Activated CD4-positive, alpha-beta T cell treated with anti-CD3 and anti-CD28 coated beads, Interleukin-2, amount 50 U/mL, for 4 hours (primary cell): ENCODE data around the gene SKAP2.

Experiments
- DNase-seq, 2 experiments: peaks; one replicate each; pipeline ENCODE4 v3.0.0-alpha.2; 2020

The SKAP2 gene

DNA sequence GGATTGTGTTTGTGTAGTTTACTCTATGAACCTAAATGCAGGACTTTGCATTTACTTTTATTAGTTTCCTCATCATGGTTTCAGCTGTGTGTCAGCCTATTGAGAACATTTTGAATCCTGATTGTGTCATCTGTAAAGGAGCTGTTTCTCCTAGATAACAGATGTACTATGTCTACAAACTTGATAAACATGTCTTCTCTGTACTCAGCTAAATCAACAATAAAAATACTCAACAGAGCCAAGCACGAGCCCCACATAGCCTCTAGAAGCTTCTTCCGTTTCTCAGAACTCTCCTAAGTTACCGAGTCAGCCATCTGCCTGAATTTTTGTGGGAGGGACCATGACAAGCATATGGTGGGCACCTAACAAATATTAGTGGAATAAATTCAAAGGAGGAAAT, 234.7 kb downstream of the SKAP2 start:
- no peak for DNase-seq

DNA sequence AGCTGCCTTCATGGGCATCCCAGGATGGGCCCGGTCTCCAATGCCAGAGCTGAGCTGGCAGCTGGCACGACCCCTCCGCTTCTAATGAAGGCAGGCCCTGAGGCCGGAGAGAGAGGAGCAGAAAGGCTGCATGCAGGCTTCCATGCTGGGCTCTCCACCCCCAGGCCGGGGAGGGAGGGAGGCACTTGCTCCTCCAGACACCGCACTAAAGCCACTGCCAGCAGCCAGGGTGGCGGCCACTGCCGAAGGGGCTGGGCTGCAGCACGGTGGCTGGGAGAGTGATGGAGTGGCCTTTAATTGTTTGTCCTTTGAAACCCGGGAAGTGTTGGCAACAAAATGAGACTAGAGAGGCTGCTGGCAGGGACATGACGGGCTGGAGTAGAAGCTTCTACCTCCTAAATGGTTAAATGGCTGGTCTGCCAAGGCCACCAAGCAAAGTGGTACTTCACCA, 236.5 kb downstream of the SKAP2 start:
- DNase-seq: no peak

DNA sequence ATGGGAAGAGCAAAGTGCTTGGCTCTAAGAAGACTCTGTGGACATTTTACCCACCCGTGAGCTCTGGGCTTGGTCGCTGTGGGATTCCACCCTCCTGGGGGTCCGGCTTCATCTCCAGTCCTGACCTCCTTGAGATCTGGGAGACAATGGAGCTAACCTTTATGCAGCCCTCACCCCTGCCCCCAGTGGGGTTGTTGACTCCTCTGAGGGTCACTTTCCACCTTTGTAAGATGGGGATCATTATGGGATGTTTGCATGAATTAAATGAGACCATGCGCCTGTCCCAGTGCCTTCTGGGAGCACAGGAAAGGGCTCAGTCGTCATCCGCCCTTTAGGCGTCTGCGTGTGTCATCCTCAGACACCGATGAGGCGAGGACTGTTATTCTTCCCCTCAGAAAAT, 237.2 kb downstream of the SKAP2 start:
- no peak for DNase-seq

DNA sequence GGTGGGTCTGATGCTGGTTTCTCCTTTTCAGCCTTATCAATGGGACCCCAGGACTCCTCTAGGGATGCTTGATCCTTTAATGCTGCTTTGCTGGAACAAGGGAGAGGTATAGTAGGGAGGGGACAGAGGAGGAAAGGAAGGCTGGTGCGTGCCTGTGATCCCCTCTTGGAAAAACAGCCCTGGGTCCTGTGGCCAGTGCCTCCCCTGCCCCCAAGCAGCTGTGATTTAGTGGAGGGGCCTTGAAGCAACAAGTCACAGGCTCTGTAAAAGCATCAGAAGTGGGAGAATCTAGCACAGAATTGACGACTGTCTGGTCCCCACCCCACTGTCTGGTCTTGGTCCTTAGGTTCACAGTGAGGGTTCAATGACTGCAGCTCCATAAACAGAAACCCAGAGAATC, 237.7 kb downstream of the SKAP2 start:
- no peak for DNase-seq

DNA sequence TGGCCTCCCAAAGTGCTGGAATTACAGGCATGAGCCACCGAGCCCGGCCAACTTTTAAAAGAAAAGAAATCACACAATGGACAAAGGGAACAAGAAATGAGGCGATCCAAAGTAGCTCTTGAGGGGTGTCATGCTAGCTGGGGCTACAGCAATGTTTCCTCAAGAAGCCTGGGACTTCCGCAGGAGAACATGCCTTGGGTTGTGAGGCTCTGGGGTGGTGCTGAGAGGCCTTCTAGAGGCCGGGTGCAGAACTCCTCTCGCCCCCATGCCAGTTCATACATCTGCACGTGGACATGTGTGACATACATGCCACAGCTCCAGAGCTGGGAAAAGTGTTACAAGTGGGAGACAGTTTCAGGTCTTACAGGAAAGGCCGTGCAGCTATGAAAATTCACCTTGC, 238.2 kb downstream of the SKAP2 start:
- DNase-seq: no peak

DNA sequence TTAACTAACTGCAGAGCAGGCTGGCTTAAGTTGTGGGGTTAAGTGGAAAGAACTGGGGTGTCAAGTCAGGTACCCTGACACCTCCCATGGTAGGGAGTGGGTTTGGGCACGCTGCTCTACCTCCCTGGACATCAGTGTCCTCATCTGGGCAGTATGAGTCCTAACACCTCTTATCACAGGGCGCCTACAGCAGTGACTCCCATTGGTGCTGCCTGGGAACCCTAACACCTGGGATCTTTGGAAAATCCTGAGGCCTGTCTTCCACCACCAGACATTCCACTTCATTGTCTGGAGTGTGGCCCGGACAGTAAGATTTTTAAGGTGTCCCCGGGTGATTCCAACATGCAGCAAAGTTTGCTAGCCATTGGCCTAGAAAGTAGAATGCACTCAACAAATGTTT, 239.1 kb downstream of the SKAP2 start:
- no peak for DNase-seq

DNA sequence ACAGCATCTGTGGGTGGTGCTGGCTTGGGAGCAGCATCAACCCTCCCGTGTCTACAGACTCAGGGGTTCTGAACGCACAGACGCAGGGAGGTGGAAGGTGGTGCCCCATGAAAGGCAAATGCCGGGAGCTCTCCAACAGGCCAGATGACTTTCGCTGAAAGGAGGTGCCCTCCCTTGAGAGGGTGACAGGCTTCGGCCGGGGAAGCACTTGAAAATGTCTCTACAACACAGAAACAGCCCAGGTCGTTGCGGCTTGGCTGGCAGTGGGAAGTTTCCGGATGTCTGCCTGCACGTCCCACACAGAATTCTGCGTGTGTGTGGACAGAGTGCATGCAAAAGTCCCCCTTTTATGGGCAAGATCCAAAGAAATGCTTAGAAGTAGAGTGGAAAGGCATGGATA, 239.6 kb downstream of the SKAP2 start:
- DNase-seq: no peak

DNA sequence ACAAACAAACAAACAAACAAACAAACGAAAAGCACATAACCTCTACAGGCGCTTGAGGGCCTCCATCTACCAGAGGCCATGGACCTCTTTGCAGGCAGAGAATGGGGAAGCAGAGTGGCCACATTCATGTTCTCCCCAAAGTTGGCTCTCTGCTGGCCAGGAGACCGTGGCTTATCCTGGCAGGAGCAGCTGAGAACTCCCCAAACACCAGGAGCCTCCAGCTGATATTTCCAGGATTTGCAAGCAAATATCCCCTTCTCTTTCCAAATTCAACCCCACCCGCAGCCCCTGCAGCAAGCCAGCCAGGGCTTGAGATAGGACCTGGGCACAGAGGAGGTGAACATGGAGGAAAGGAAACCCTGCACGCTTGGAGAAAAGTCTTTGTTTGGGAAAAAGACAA, 240.0 kb downstream of the SKAP2 start:
- DNase-seq: no peak

DNA sequence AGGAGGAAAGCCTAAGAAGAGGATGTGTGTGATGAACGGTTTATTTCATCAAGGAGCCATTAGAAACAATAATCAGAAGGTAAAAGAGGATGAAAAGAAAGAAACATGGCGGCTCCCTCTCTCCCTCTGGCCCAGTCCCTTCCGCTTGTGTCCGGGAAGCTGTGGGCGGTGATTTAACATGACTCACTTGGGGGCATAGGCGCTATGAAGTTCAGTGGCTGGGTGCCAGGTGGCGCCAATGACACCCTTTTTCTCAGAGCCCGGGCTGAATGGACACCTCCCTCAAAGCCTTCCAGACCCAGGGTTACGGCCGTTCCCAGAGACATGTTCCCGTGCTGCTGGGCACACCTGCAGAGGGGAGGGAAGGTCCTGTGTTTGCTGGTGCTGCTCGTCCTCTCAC, 244.0 kb downstream of the SKAP2 start:
- no peak for DNase-seq

DNA sequence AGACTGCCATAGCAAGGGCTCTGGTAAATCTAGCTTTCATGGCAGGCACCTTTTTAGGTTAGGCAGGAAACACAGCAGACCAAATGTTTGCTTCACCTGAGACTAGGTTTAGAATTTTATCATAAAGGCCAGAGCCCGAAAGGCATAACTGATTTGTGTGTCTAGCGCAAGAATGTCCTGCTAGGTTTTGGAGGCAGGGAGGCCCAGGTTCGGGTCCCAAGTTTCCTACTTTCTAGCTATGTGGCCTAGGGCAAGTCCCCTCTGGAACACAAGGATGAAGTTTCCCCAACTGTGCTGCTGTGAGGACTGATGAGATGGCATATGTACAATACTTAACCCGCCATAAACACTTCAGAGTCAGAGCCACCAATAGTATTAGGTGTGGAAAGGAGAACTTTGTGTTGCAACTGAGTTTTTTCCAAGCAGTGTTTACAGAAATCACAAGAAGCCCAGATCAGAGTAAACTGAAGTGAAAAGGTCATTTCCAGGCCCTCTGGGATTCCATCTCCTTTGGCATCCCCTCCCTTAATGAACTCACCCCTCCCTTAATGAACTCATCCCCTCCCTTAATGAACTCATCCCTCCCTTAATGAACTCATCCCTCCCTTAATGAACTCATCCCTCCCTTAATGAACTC, 244.9 kb downstream of the SKAP2 start:
- DNase-seq: no peak

DNA sequence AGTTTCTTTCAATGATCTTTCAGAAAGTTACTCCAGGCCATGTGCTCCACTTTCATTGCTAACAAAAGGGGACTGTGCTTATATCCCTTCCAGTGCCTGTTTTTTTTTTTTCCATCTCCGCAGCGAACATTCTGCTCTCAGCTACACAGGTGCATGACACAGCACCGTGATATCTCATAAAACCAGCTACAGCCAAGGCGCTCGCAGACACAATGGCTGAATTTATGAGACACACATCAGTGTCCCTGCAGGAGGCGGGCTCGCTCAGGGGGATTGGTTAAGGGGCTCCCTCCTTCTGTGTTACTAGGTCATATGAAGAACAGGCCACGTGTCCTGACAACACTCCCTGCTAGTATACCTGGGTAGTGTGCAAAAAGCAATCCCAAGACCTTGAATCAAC, 245.5 kb downstream of the SKAP2 start:
- no peak for DNase-seq

DNA sequence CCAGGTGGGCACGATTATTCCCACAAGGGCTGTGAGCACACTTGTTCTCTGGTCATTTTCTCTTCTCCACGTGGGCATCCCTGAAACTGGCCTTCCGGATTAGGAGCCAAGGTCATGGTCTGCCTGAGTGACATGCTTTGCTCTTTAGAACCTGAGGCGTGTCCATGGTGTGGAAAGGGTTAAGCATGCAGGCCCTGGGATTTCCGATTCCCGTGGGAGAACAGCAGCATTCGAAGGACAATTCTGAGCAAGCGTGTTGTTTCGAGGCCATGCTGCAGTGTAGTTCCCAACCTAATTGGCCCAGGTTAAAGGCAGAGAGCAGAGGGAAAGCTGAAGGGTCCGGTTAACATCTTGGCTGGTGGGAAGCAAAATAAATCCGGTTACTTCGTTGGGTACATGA, 245.9 kb downstream of the SKAP2 start:
- DNase-seq: no peak
